Measurements from ENCODE around the gene ZNF836. TPM values are rescaled to one million over a fixed set of nuclear protein-coding genes. Genes with fewer than 3 reads are reported as not detected.

Gene ZNF836
- total and polyA plus RNA-seq, 2 of the 13 experiments (the other 11 are each of a cell fraction or from before 2014, with no cell fraction given) = 1.6 to 5.3 TPM

- no peak for TF ChIP-seq PRMT3 (CRISPR knock-in tag; IDR thresholded peaks at IDR 0.05; ENCODE audit: borderline replicate concordance, low read depth)
- peak; percentile 78 for TF ChIP-seq UBTF (CRISPR knock-in tag; IDR thresholded peaks at IDR 0.05)
- TF ChIP-seq NPAS2 (CRISPR knock-in tag; IDR thresholded peaks at IDR 0.05; ENCODE audit: borderline replicate concordance) = no peak
- no peak for TF ChIP-seq ZNF703 (CRISPR knock-in tag; IDR thresholded peaks at IDR 0.05; ENCODE audit: borderline replicate concordance)
- no peak for TF ChIP-seq DDIT3 (CRISPR knock-in tag; IDR thresholded peaks at IDR 0.05)
- TF ChIP-seq XRCC5 (optimal IDR thresholded peaks at IDR 0.05; ENCODE audit: low read length) = peak; percentile 71
- 0 out of 2 replicates have a peak, but pooled peaks have one; percentile 60 for TF ChIP-seq PAWR (CRISPR knock-in tag; IDR thresholded peaks at IDR 0.05; ENCODE audit: borderline replicate concordance)
- TF ChIP-seq HHEX (CRISPR knock-in tag; IDR thresholded peaks at IDR 0.05) = no peak
- no peak for TF ChIP-seq GPN1 (CRISPR knock-in tag; IDR thresholded peaks at IDR 0.05; ENCODE audit: borderline replicate concordance)
- no peak for TF ChIP-seq JARID2 (CRISPR knock-in tag; IDR thresholded peaks at IDR 0.05; ENCODE audit: insufficient replicate concordance)
- TF ChIP-seq ZNF564 (CRISPR knock-in tag; IDR thresholded peaks at IDR 0.05) = peak; percentile 50; the same call in 1 of the 2 replicates
- no peak for TF ChIP-seq MBNL3 (CRISPR knock-in tag; conservative IDR thresholded peaks at IDR 0.05)
- TF ChIP-seq ARNT2 (CRISPR knock-in tag; IDR thresholded peaks at IDR 0.05; ENCODE audit: low read depth) = no peak
- TF ChIP-seq ZNF740 (CRISPR knock-in tag; IDR thresholded peaks at IDR 0.05) = peak; percentile 51; the same call in 1 of the 2 replicates
- 0 out of 2 replicates have a peak, but pooled peaks have one; percentile 59 for TF ChIP-seq CSRNP1 (CRISPR knock-in tag; IDR thresholded peaks at IDR 0.05)
- 0 out of 2 replicates have a peak, but pooled peaks have one; percentile 34 for TF ChIP-seq TFE3 (CRISPR knock-in tag; IDR thresholded peaks at IDR 0.05)
- TF ChIP-seq TRIM24 (CRISPR knock-in tag; IDR thresholded peaks at IDR 0.05) = no peak
- TF ChIP-seq ESRRA (CRISPR knock-in tag; IDR thresholded peaks at IDR 0.05; ENCODE audit: low read depth) = 0 out of 2 replicates have a peak, but pooled peaks have one; percentile 31
- no peak for TF ChIP-seq NR3C1 (CRISPR knock-in tag; IDR thresholded peaks at IDR 0.05)
- peak; percentile 72 for TF ChIP-seq PHF20 (CRISPR knock-in tag; IDR thresholded peaks at IDR 0.05)
- no peak for TF ChIP-seq ZNF709 (CRISPR knock-in tag; IDR thresholded peaks at IDR 0.05)
- TF ChIP-seq ZNF263 (CRISPR knock-in tag; IDR thresholded peaks at IDR 0.05) = no peak
- TF ChIP-seq ZNF563 (CRISPR knock-in tag; IDR thresholded peaks at IDR 0.05) = peak; percentile 48; the same call in 1 of the 2 replicates
Observed at GRCh38 chr19:52139252-52140031, 32.0 kb downstream of the ZNF836 start, which contains the start of gene ZNF616 (continued).

All from HepG2 (cell line).